ENCODE data around the gene ARHGAP6. TPM values are rescaled to one million over a fixed set of nuclear protein-coding genes. Genes with fewer than 3 reads are reported as not detected.
A peak's percentile ranks its signal among the peaks of the same experiment; 100 is the strongest.

Gene ARHGAP6
- total and polyA plus RNA-seq, 2 of the 4 experiments (the other 2 are of a cell fraction): 1.4 to 1.8 TPM

DNA sequence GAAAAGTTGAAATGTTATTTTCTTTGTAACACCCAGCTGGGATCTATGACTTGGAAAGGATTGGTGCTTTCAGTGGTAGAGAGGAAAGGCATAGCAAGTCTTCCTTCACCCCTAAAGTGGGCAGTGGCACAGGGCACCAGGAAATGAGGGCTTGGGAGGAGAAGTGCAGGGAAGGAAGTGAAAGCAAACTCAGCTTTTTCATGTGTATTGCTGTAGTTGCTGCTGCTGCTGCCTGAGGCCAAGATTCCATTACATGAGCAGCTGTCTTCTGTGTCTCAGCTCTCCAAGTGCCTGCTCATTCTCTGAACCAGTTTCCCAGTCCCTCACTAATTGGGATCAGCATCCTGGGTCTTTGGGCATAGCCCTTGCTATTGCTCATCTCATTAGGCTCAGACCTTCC is 552.0 kb downstream of the ARHGAP6 start:
- Histone ChIP-seq H4K91ac (ENCODE audit: insufficient read depth, low read depth, low read length) (no peak overlapping the region), H3K18ac (ENCODE audit: low read depth, low read length) (no peak overlapping the region), H3K4me2 (ENCODE audit: low read depth, low read length) (peak overlapping the region; percentile 75), H2AK5ac (ENCODE audit: low read depth, low read length) (no peak overlapping the region), H3K14ac (replicated peaks; ENCODE audit: low read depth, low read length) (no peak overlapping the region), H3K9me3 (ENCODE audit: control insufficient read depth, insufficient read depth, low read length) (no peaks in the 10 kb centered on the region), H3K27me3 (ENCODE audit: control insufficient read depth, insufficient read depth, low read length) (no peaks in the 10 kb centered on the region), H2BK15ac (ENCODE audit: low read depth, low read length) (no peak overlapping the region), H3K4me3 (ENCODE audit: insufficient read depth, low read depth, low read length) (no peak overlapping the region), H4K8ac (ENCODE audit: low read depth in 2 of 2, low read length in 2 of 2) (no peak overlapping the region; a peak in 1 of 4 replicates), H3K79me1 (ENCODE audit: low read depth in 1 of 2, low read length in 2 of 2) (peaks cover 15 to 26% of the 10 kb centered on the region in 2 experiments; a peak in 3 of 4 replicates), H2BK20ac (ENCODE audit: low read depth, low read length) (no peak overlapping the region), H3K27ac (ENCODE audit: insufficient read depth, low read length) (no peak overlapping the region), H2AK9ac (replicated peaks; ENCODE audit: low read depth, low read length, poor library complexity) (no peak overlapping the region), H2BK5ac (ENCODE audit: low read depth, low read length, poor library complexity, severe bottlenecking) (no peak overlapping the region), H4K20me1 (ENCODE audit: insufficient read depth, low read length) (no peaks in the 10 kb centered on the region), H3K4ac (ENCODE audit: low read depth, low read length) (no peak overlapping the region), H2BK120ac (ENCODE audit: low read depth, low read length) (no peak overlapping the region), H3K4me1 (ENCODE audit: control insufficient read depth, insufficient read depth, low read length) (peaks cover 8% of the 10 kb centered on the region; the same call in 1 of the 2 replicates), H4K5ac (ENCODE audit: low read depth, low read length) (peak overlapping the region; percentile 42; the same call in 1 of the 2 replicates), H3K36me3 (ENCODE audit: control insufficient read depth, insufficient read depth, low read length) (peaks cover 27% of the 10 kb centered on the region), H3K23ac (ENCODE audit: low read depth, low read length) (no peak overlapping the region), H3K9me1 (ENCODE audit: insufficient read depth, low read length) (no peaks in the 10 kb centered on the region), H3K9ac (ENCODE audit: low read depth, low read length) (no peak overlapping the region), H2AFZ (replicated peaks; ENCODE audit: low read length, poor library complexity) (no peak overlapping the region), H3K56ac (ENCODE audit: extremely low read depth, insufficient read depth, low read length) (no peak overlapping the region)
- in situ Hi-C loops (cut with MboI; ENCODE audit: low sequenced_read_pairs) (no loop called here), dilution Hi-C loops (cut with HindIII; ENCODE audit: low sequenced_read_pairs, unreplicated experiment) (no loop called here), intact Hi-C loops (cut with micrococcal nuclease) (no loop called here)
- DNase-seq (peak; percentile 34), ATAC-seq (ENCODE audit: low read depth) (no peak)
- no TSS peak for BruUV-seq (replicated peaks)
- TF ChIP-seq RCOR1 (IDR thresholded peaks at IDR 0.05; ENCODE audit: insufficient replicate concordance, low read length) (no peak), FOS (IDR thresholded peaks at IDR 0.05; ENCODE audit: low read depth, low read length) (no peak), CHD1 (IDR thresholded peaks at IDR 0.05; ENCODE audit: low read depth, low read length) (no peak), RFX5 (IDR thresholded peaks at IDR 0.05; ENCODE audit: low read depth, low read length) (no peak), BHLHE40 (IDR thresholded peaks at IDR 0.05; ENCODE audit: low read depth, low read length) (no peak)
- POLR2A ChIA-PET (ENCODE audit: unreplicated experiment): no interaction called here
- CTCF ChIA-PET: interaction anchor here (1.0 kb wide), 1 partner anchor 13 kb away, joined by 3 read pairs; no protein-coding TSS in a partner anchor
